SHP77 (cell line): ENCODE results near the gene BFSP1.

Source experiments
- DNase-seq, 2 experiments: peaks; one replicate each; lab custom pipeline; 2025; lab: John Stamatoyannopoulos, UW

The BFSP1 gene

DNA sequence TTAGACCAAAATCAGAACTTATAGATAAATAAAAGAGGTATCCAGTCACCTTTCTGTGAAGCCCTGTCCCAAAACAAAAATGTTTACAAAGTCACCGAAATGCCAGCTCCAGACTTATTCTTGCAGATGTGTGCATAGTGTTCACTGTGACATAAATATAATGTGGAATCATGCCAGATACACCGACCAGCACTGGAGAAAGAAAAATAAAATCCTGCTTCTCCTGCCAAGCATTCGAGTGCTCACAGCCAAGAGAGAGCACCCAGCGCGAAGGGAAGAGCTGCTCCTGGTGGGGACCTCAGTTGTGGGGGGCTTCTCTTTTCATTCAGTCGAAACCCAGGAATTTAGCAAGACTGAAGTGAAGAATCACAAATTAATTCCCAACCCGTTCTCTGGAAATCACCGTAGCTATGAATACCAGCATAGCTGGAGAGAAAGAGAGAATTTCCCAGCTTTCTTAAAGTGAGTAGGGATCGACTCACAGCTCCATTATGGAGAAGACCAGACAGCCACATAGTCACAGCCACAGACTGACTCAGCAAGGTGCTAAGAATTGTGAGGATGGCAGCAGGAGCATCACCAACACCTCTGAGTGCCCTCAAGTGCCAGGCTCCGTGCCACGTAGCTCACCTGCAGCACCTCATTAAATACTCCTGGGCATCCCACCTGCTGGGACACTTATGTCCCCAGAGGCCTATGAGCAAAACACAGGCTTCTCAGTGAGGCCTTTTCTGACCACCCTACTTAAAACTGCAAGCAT, 33.2 kb downstream of the BFSP1 start:
- DNase-seq = peak in 1 of 2 experiments; percentile 12

DNA sequence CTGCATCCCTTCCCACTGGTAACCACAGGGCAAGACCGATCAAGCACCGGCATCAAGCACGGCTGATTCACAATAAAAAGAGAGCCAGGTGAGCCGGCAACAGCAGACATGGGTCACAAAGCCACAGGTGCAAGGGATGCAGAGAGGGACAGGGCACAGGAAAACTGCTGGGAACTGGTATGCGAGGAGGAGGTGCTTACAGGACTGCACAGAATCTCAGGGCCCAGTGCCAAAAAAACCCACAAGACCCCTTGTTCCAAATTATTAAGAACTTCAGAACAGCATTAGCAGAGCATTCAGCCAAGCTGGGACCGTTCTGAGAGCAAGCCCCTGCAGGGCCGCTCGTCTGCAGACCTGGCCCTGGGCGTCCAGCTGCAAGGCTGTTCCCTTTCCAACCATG, 35.4 kb downstream of the BFSP1 start:
- DNase-seq = no peak

DNA sequence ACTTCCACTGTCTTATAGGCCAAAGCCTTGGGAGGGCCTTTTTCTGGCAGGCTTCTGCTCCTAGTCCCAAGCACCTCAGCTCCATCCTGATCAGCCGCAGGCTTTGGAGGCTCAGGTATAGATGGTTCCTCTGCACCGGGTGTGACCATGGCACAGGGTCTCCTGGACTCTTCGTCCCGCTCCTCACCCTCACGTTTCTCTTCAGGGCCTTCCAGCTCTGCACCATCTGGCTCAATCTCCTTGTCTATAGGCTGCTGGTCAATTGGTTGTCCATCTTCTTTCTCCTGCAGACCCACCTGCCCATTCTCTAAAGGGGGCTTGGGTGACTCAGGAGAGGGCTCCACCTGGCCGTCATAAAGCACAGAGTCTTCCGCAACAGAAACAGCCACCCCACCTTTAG, 37.0 kb downstream of the BFSP1 start:
- DNase-seq = no peak

DNA sequence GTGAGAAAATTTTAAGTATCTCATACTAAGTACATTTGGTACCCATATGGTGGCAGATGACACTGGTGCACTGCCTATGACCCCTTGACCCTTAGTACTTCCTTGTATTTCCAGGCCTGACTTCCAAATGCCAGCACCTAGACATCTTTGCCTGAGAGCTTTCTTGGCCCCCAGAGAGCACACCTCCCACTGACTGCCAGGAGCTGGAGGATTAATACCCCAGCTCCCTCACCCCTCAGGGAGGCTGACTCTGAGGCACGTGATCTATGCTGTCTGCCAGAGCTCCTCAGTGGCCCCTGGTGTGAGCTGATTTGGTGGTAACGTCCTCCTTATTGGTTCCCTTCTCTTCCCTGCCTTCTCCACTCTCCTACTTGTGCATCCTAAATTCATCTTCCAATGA, 38.0 kb downstream of the BFSP1 start:
- DNase-seq = no peak

DNA sequence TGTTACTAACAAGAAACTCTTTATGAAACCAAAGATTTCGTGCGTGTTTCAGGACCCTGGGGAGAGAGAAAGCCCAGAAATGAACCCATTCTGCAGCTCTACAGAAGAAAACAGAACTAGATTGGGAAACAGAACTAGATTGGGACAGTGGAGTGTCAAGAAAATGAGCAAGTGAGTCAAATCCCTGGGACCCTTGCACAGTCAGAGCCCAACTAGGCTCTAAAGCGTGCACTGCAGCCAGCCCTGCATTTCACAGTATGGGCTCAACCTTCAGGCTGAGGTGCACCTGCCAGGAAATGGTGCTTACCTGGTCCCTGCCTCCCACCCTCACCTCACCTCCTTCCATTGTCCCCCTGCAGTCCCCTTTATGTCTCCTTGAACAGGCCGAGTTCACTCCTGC, 39.7 kb downstream of the BFSP1 start:
- no peak for DNase-seq

DNA sequence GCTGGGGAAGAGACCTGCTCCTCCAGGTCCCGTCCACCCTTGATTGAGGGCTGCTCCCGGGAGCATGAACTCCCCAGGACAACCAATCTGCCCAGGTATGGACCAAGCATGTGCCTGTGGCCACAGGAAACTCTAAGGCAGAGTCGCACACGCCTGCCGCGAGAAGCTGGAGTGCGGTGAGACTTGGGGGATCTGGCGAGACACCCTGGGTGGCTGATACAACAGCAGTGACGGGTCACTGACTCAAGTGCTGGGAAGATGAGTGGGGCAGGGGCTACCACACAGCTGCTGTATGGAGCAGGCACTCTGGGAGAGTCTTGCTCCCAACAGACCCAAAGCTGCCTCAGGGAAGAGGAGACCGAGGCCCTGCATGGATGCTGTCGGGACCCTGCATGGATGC, 40.1 kb downstream of the BFSP1 start:
- no peak for DNase-seq

DNA sequence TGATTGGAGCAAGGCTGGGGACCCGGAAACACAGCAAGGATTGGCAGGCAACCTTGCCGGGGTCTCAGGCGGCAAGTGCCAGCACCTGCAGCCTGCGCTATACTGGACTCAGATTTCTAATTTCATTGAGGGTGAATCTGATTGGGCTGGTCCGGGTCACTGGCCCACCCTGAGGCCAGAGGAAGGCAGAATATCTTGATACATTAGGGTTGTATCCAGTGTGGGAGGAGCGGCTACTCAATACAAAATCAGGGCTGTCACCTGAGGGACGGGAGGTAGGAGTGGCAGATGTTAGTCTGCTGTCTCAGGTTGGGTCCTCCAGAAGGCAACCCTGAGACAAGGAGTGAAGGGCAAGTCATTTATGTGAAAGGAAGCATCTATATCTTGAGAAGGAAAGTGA, 40.7 kb downstream of the BFSP1 start:
- no peak for DNase-seq

DNA sequence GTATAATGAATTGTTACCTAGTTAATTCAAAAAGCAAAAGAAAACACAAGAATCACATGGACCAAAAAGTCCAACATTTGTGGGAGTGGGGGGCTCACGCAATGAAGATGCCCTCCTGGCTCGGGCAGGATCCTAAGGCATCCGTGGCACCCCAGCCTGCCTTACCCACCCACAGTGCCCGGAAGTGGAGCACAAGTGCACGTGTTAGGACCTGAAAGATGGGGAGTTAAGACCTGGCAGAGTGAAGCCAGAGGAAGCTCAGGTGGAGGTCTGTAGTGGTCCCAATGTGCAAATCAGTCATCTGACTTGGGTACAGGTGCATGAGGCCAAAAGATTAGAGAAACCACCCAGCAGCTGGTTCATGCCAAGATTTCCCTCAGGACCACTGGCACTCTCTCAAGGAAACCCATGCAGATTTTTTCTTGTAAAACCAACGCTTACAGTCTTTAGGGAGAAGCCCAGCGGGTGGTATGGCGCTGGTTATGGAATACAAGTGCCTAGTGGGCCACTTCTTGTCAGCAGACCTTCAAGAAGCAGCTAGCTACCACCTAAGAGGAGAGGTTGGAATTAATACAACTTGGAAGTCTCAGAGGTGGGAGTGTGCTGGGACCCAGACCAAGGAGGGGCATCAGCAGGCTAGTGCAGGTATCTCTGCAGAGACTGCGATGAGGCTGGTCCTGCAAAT, 42.1 kb downstream of the BFSP1 start:
- DNase-seq = no peak

DNA sequence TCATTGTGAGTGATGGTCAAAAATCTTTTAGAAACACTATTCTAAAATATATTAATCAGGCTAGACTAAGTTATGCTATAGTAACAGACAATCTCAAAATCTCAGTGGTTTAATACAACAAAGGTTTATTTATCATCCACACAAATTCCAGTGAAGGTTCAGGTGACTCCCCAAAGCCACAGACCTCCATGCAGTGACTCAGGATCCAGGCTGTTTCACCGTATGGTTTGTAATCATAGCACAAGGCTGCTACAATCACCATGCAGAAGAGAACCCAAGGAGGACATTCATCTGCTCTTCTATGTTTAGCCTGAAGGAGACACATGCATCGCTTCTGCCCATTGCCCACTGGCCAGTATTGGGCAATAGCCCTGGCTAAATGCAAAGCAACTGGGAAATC, 46.2 kb downstream of the BFSP1 start:
- DNase-seq = no peak

DNA sequence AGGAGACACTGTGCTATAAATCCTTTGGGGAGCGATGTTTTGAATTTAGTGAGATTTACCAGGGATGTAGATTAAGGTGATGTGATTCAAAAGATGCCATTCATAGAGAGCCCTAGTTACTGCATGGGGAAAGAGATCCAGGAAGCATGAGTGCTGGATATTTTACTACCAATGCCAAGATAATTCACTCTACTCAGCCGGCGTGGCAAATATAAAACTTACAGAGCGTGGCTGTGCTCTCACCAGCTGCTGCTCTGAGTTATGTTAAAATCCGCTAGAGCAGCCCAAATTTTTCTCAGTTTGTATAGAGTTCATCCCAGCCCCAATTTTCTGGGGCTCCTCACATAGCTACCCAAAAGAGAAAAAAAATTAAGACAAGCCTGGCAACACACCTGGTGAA, 48.6 kb downstream of the BFSP1 start:
- DNase-seq = no peak

DNA sequence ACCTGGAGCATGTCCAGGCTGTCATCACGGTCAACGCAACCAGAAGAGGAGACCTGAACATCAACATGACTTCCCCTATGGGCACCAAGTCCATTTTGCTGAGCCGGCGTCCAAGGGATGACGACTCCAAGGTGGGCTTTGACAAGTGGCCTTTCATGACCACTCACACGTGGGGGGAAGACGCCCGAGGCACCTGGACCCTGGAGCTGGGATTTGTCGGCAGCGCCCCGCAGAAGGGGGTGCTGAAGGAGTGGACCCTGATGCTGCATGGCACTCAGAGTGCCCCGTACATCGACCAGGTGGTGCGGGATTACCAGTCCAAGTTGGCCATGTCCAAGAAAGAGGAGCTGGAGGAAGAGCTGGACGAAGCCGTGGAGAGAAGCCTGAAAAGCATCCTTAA, 49.5 kb downstream of the BFSP1 start:
- DNase-seq = no peak

DNA sequence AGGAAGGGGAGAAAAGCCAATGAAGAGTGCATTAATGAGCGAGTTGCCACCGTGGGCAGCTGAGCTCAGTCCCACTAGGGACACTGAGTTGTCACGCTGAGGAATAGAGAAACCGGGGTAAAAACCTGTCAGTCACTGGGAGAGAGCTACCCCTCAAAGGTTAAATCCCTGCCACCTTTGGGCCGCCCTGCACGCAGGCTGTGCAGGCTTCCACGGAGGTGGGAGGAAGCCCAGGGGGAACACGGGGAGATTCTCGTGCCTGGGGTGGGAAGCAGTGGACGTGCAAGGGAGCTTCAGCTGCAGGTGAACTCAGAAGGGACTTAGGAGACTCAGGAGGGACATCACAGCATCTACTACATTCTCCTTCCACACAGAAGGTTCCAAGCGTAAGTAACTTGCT, 50.5 kb downstream of the BFSP1 start:
- no peak for DNase-seq

DNA sequence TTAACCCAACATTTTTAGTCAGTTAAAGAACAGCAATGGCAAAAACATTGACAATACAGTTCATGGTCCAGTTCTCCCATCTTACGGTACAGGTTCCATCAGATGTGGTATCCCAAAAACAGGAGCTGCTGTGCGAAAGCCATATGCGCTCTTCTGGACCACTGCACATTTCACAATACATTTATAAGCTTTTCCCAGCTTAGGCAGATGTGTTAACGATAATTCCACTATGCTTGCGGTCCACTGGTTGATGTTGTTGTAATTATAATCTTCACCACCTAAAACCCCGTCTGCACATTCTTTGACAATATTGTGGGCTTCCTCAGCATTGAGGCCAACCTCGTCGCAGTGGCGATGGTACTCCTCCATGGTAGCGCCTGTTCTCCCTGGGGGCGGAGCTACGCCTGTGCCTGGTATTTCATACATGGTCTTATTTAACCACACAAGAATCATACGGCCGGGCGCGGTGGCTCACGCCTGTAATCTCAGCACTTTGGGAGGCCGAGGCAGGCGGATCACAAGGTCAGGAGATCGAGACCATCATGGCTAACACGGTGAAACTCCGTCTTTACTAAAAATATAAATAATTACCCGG, 52.0 kb downstream of the BFSP1 start:
- no peak for DNase-seq

DNA sequence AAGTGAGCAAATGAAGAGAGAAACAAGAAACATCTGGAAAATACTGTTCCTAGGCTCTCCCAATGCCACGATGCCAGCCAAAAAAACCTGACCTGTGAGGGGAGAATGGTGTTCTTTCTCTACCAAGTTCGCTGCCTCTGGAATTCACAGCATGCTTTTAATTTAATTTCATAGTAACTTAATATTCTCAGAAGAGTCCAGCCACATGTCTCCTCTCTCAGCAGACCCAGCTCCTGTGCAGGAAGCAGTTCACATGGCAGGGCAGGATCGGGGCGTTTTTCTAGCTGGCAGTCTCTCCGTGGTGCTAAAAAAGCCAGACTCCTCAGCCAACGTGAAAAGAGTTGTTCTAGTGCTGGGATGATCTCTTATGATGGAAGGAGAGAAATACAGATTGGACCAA, 57.5 kb downstream of the BFSP1 start:
- DNase-seq = no peak

DNA sequence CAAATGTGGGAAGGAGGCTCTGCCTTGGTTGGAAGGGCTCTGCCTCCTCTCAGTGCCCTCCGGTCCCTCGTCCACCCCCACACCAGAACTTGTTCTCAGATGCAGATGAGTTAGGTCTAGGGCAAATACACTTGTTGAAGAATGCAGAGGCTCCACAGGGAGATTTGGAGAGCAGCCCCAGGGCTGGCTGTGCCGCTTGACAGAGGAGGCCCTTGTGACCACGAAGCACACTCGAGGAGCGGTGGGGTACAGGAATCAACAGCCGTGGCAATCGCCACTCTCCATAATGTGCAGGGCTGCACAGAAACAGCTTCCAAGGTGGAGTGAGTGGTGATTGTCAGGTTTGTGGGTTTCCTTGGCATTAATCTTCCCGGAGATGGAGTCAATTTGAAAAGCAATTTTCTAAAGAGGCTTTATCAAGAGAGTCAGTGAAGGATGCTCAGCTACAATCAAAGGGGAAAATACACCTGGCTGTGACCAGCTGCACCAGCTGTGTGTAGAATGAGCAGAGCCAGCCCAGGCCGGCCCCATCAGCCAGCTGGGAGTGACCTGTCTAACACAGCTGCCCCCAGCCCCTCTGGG, 59.5 kb downstream of the BFSP1 start:
- peak in 1 of 2 experiments; percentile 13 for DNase-seq

DNA sequence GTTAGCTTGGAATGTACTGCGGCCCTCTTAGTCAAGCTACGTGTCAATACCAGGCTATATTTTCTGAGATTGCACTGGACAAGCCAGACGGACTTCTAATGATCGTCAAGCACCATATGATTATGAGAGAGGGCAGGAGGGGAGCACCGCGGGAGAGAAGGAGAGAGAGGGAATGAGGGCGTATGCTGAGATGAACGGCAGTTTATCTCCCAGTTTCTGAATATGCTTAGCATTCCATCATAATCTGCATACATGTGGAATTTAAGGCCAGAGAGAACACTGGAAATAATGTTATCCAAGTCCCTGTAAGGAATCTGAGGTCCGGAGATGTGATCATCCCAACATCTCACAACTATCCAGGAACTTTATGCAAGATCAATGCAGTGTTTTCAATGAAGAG, 60.2 kb downstream of the BFSP1 start:
- no peak for DNase-seq

DNA sequence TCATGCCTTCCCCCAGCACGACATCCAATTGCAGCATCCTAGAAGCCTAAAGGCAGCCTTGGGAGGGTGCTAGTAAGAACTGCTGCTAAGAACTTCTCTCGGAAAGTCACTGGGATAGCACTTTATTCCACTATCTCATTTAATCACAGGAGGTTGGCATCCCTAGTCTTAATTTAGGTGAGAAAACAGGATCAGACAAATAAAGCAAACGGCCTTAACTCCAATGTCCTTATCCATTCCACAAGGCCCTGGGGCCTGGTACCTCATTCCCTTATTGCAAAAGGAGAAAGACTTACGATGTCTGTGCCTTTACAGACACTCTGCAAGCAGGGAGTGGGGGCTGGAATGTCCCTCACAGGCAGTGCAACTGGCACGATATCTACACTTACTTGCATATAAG, 60.7 kb downstream of the BFSP1 start:
- DNase-seq = no peak

DNA sequence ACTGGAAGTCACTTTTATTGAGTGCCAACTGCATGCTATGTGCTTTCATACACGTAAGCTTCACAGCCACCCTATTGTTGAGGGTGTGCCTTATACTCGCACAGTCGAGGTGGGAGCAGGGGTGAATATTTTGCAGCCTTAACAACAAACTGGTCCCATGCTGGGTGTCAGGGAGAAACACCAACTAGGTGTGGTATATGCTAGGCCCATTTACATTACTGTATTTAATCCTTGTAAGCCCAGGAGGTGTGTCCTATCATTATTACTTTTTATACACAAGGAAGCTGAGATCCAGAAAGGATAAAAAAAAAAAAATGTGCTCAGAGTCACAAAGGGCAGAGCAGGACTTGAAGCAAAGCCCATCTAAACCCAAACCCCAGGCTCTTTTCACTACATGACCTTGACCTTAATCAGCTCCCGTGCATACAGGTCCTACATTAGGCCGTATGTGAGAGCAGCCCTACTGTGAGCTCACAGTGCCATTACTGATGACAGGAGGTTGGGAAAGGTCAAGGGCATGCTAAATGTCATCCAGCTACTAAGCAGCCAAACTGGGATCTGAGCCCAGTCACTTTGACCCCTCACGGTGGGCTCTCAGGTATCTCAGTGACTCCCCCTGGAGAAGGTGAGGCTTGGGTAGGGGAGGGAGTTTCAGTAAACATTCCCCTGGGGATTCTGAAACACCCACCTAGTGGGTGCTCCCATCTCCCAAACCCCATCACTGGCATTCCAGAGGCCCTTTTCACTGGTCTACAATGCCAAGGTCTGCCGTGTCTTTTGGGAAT, 61.7 kb downstream of the BFSP1 start:
- DNase-seq = no peak

DNA sequence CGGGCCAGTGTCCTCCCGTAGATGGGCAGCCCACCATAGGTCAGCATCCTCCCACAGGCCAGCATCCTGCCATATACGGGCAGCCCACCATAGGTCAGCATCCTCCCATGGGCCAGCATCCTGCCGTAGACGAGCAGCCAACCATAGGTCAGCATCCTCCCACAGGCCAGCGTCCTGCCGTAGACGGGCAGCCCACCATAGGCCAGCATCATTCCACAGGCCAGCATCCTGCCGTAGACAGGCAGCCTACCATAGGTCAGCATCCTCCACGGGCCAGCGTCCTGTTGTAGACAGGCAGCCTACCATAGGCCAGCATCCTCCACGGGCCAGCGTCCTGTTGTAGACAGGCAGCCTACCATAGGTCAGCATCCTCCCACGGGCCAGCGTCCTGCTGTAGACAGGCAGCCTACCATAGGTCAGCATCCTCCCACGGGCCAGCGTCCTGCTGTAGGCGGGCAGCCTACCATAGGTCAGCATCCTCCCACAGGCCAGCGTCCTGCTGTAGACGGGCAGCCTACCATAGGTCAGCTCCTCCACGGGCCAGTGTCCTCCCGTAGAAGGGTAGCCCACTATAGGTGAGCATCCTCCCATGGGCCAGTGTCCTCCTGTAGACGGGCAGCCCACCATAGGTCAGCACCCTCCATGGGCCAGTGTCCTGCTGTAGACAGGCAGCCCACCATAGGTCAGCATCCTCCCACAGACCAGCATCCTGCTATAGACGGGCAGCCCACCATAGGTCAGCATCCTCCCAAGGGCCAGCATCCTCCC, 62.9 kb downstream of the BFSP1 start:
- no peak for DNase-seq

DNA sequence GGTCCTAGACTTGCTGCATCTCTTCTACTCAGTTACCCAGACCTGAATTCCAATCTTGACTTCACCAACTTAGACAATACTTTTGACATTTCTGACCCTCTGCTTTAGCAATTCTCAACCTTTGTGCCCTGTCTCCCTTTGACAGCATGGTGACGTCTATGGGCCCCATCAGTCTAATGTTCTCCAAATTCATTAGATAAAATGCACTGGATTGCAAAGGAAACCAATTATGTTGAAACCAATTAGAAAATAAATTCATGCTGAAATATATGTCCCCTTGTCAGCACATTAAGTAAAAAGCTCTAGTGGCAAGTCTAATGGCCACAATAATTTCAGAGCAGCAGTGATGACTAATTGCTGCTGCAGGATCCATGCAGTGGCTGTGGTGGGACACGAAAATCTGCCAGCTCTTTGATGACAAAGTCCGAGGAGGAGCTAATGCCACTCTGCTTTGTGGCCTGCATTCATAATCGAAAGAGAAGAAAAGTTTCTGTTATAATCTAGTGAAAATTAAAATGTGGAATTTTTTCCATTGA, 64.0 kb downstream of the BFSP1 start:
- no peak for DNase-seq

DNA sequence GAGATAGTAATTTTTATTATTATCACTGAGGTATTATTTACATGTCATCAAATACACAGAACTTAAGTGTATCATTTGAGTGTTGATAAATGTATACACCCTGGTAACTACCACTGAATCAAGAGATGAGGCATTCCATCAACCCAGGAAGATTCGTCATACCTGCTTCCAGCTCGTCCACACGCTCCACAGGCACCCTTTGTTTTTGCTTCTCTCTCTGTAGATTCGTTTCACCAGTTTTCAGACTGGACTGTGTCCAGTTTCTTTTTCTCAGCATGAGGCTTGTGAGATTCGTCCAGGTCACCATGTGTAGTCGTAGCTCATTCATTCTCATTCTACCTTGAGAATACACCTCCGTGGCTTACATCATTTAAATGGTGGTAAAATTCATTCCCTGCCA, 64.5 kb downstream of the BFSP1 start:
- DNase-seq = no peak
